C4-2B (cell line): ENCODE data around the gene RAPGEF4.

Experiments
- H3K27ac ChIP-seq: fragments of 450-650 bp; 2 replicates; pipeline ENCODE4 v1.5.1; 2017
- CTCF ChIP-seq: fragments of 450-650 bp; conservative IDR thresholded peaks from 2 replicates; pipeline ENCODE4 v1.5.1; 2017; ENCODE audit warnings: mild to moderate bottlenecking
- ZFX ChIP-seq: fragments of 450-650 bp; IDR thresholded peaks from 2 replicates; pipeline ENCODE4 v1.6.1; 2017

Gene RAPGEF4

GRCh38 chr2:172908275-172908674, 172.6 kb downstream of the RAPGEF4 start:
- no peak overlapping the region for H3K27ac ChIP-seq
- TF ChIP-seq CTCF (no peak), ZFX (no peak)

GRCh38 chr2:172909454-172909853, 173.8 kb downstream of the RAPGEF4 start:
- TF ChIP-seq ZFX (no peak), CTCF (no peak)

GRCh38 chr2:172912266-172912665, 176.6 kb downstream of the RAPGEF4 start:
- TF ChIP-seq ZFX = no peak
- TF ChIP-seq CTCF = no peak
- no peak overlapping the region for H3K27ac ChIP-seq

More at GRCh38 chr2:172909454-172909853, 173.8 kb downstream of the RAPGEF4 start:
- no peak overlapping the region for H3K27ac ChIP-seq

GRCh38 chr2:172914341-172915008, 178.8 kb downstream of the RAPGEF4 start:
- H3K27ac ChIP-seq = no peak overlapping the region
- TF ChIP-seq ZFX = no peak
- no peak for TF ChIP-seq CTCF

GRCh38 chr2:172917716-172918115, 182.1 kb downstream of the RAPGEF4 start:
- no peak overlapping the region for H3K27ac ChIP-seq
- TF ChIP-seq CTCF (no peak), ZFX (no peak)

- no peak for TF ChIP-seq CTCF
- TF ChIP-seq ZFX = no peak
- H3K27ac ChIP-seq = no peak overlapping the region
These were observed 184.1 kb downstream of the RAPGEF4 start for GRCh38 chr2:172919732-172920131.

GRCh38 chr2:172921532-172922236, 186.0 kb downstream of the RAPGEF4 start:
- TF ChIP-seq ZFX = no peak
- no peak for TF ChIP-seq CTCF
- H3K27ac ChIP-seq = no peak overlapping the region
